Endothelial cell of umbilical vein (primary cell): Measurements from ENCODE around the gene RAB21. TPM values are rescaled to one million over a fixed set of nuclear protein-coding genes. Genes with fewer than 3 reads are reported as not detected.

Experiments
- BruUV-seq: library from RNA; stranded (reverse); fragments of 400-500 nt; replicated peaks from 2 replicates; lab custom pipeline; 2021; lab: Mats Ljungman, UMichigan
- CTCF ChIA-PET: fragments of 300-600, 350-600 bp; sonication (Branson Sonifier 250); formaldehyde crosslinking; loops from one replicate; lab custom pipeline; 2021; ENCODE audit warnings: antibody characterized with exemption, inconsistent platforms; lab: Charles Lee
- POLR2A ChIA-PET: fragments of 300-600, 350-600 bp; sonication (Branson Sonifier 250); formaldehyde crosslinking; loops from one replicate; lab custom pipeline; 2021; ENCODE audit warnings: antibody characterized with exemption, inconsistent platforms; lab: Charles Lee
- DNase-seq: peaks from one replicate; pipeline ENCODE4 v3.0.0-alpha.2; 2011; ENCODE audit warnings: low read depth, low spot score
- FAIRE-seq: peaks from 2 replicates; lab custom pipeline; 2011; peaks lifted over from hg19 to GRCh38; lab: Jason Lieb, UNC
- H2AFZ ChIP-seq: 2 replicates; pipeline ENCODE4 v1.6.0; 2012; ENCODE audit warnings: low read depth, low read length, control low read depth, inconsistent platforms
- H3K27ac ChIP-seq: 2 replicates; pipeline ENCODE4 v1.5.1; 2011; ENCODE audit warnings: low read depth, mild to moderate bottlenecking, control low read depth, low read length, moderate library complexity; ENCODE audit not compliant: insufficient read depth
- H3K27me3 ChIP-seq, 2 experiments: 2 replicates each; pipeline versions ENCODE4 v1.6.0 to v1.6.1; 2011; ENCODE audit warnings: low read length in 2 of 2, mixed read lengths in 1 of 2; ENCODE audit not compliant: control insufficient read depth in 2 of 2, insufficient read depth in 2 of 2
- H3K36me3 ChIP-seq, 2 experiments: 2 replicates in 1 of 2; 3 replicates in 1 of 2; pipeline ENCODE4 v1.5.1; 2011; ENCODE audit warnings: low read length in 2 of 2, mild to moderate bottlenecking in 1 of 2, moderate library complexity in 1 of 2; ENCODE audit not compliant: control insufficient read depth in 2 of 2, insufficient read depth in 2 of 2; ENCODE audit errors: extremely low read depth in 1 of 2
- H3K4me1 ChIP-seq: 3 replicates; pipeline ENCODE4 v1.5.1; 2011; ENCODE audit warnings: mild to moderate bottlenecking, low read length; ENCODE audit not compliant: control insufficient read depth, insufficient read depth; ENCODE audit errors: extremely low read depth
- H3K4me2 ChIP-seq: 2 replicates; pipeline ENCODE4 v1.6.1; 2011; ENCODE audit warnings: low read length, control low read depth, mixed read lengths; ENCODE audit not compliant: insufficient read depth
- H3K4me3 ChIP-seq, 3 experiments: fragments of 200-600 bp in 1 of 3; sonication (generic), shearing (Covaris generic) in 1 of 3; replicated peaks in 1 of 3; 2 replicates each; pipeline ENCODE4 v1.5.1; 2011 to 2016; ENCODE audit warnings: control low read depth in 3 of 3, low read length in 3 of 3, mild to moderate bottlenecking in 2 of 3, inconsistent platforms in 1 of 3, low read depth in 1 of 3, moderate library complexity in 1 of 3; ENCODE audit not compliant: insufficient read depth in 1 of 3
- H3K79me2 ChIP-seq: 2 replicates; pipeline ENCODE4 v1.6.0; 2012; ENCODE audit warnings: low read length, inconsistent platforms; ENCODE audit not compliant: control insufficient read depth, insufficient read depth
- H3K9ac ChIP-seq: replicated peaks from 2 replicates; pipeline ENCODE3; 2011; ENCODE audit warnings: low read length, control low read depth; ENCODE audit not compliant: insufficient read depth; ENCODE audit errors: extremely low read depth
- H3K9me1 ChIP-seq: replicated peaks from 3 replicates; pipeline ENCODE4 v1.6.0; 2011; ENCODE audit warnings: mild to moderate bottlenecking, low read length; ENCODE audit not compliant: control insufficient read depth, insufficient read depth; ENCODE audit errors: extremely low read depth
- H3K9me3 ChIP-seq: replicated peaks from 2 replicates; pipeline ENCODE4 v1.5.1; 2012; ENCODE audit warnings: low read length, inconsistent platforms; ENCODE audit not compliant: control insufficient read depth, insufficient read depth
- H4K20me1 ChIP-seq: replicated peaks from 2 replicates; pipeline ENCODE3; 2011; ENCODE audit warnings: mild to moderate bottlenecking, low read length; ENCODE audit not compliant: control insufficient read depth, insufficient read depth; ENCODE audit errors: extremely low read depth
- CTCF ChIP-seq, 2 donors: IDR thresholded peaks; 1 replicate in 1 of 2; 2 replicates in 1 of 2; pipeline ENCODE4 v1.5.1; 2011; ENCODE audit warnings: low read length in 2 of 2, mild to moderate bottlenecking in 2 of 2, moderate library complexity in 2 of 2, control low read depth in 1 of 2, inconsistent platforms in 1 of 2, low read depth in 1 of 2; ENCODE audit not compliant: insufficient read depth in 1 of 2; ENCODE audit errors: extremely low read depth in 1 of 2
- EZH2 ChIP-seq: IDR thresholded peaks from 2 replicates; pipeline ENCODE4 v1.6.1; 2012; ENCODE audit warnings: borderline replicate concordance, low read depth, mild to moderate bottlenecking, moderate library complexity, low read length, inconsistent platforms; ENCODE audit not compliant: severe bottlenecking
- FOS ChIP-seq: IDR thresholded peaks from 2 replicates; pipeline ENCODE4 v1.6.1; 2011; ENCODE audit warnings: mild to moderate bottlenecking, low read length, moderate library complexity, borderline replicate concordance; ENCODE audit not compliant: insufficient read depth
- GATA2 ChIP-seq: IDR thresholded peaks from 2 replicates; pipeline ENCODE4 v1.7.0; 2011; ENCODE audit warnings: low read depth, mild to moderate bottlenecking, moderate library complexity, mixed read lengths, low read length; ENCODE audit not compliant: insufficient read length, insufficient read depth
- MAX ChIP-seq: IDR thresholded peaks from 2 replicates; pipeline ENCODE4 v1.6.1; 2011; ENCODE audit not compliant: insufficient read depth, insufficient read length
- POLR2A ChIP-seq: IDR thresholded peaks from 2 replicates; pipeline ENCODE4 v1.6.1; 2012; ENCODE audit warnings: low read depth, mild to moderate bottlenecking, control low read depth, low read length
- dilution Hi-C: fragments of 300-500 bp; cut with MboI; formaldehyde crosslinking; loops from one replicate; pipeline ENCODE4 v1.15.0; 2019; ENCODE audit warnings: low sequenced_read_pairs; ENCODE audit not compliant: extremely low pct_ligation_motif_present
- intact Hi-C: fragments of 100-400 bp; cut with micrococcal nuclease; formaldehyde crosslinking; loops from one replicate; pipeline ENCODE4 v1.10.0; 2022
- polyA plus RNA-seq, 4 experiments: library from polyadenylated mRNA; depleted of rRNA in 3 of 4; stranded (reverse) in 3 of 4; unstranded in 1 of 4; fragments of >200 nt; gene quantifications; 2 replicates each; pipeline versions ENCODE4 v1.2.1 to v1.2.3, GENCODE V29; 2011 to 2012; ENCODE audit warnings: missing spikeins in 1 of 4
- total RNA-seq: library from RNA; stranded (reverse); gene quantifications from 2 replicates; pipeline ENCODE4 v1.2.3, GENCODE V29; 2021

Gene RAB21
- total and polyA plus RNA-seq, 2 donors (not counting 3 experiments of a cell fraction or from before 2014, with no cell fraction given), result 1.8 to 49.6 TPM

- CTCF ChIA-PET, result interaction anchor here (0.9 to 6.8 kb wide), 24 partner anchors 12 to 1015 kb away, joined by 3 to 189 read pairs (median 10); partner anchors contain the start of genes THAP2, TMEM19 and ZFC3H1
- FAIRE-seq, result no peak
- dilution Hi-C loops, result no loop called here
Observed at GRCh38 chr12:71748081-71748850, 6.4 kb upstream of the RAB21 start.

More at GRCh38 chr12:71748081-71748850, 6.4 kb upstream of the RAB21 start:
- TF ChIP-seq GATA2, result no peak
- no peak for TF ChIP-seq CTCF (IDR thresholded peaks at IDR 0.05; ENCODE audit: extremely low read depth in 1 of 2, insufficient read depth in 1 of 2, low read depth in 1 of 2, low read length in 2 of 2)
- no peak for TF ChIP-seq MAX
- TF ChIP-seq POLR2A, result no peak
- no peak for TF ChIP-seq FOS
- TF ChIP-seq EZH2, result no peak
- POLR2A ChIA-PET, result no interaction called here
- Histone ChIP-seq H3K27me3 (peaks cover 15 to 46% of the 10 kb centered on the region in 2 experiments), H3K4me1 (no peaks in the 10 kb centered on the region), H3K4me3 (no peak overlapping the region), H3K4me2 (no peak overlapping the region), H3K79me2 (no peaks in the 10 kb centered on the region), H3K9me3 (no peaks in the 10 kb centered on the region), H3K9me1 (no peaks in the 10 kb centered on the region), H4K20me1 (no peaks in the 10 kb centered on the region), H3K9ac (no peak overlapping the region), H2AFZ (no peak overlapping the region), H3K27ac (no peak overlapping the region), H3K36me3 (no peaks in the 10 kb centered on the region)
- DNase-seq, result no peak
- intact Hi-C loops, result no loop called here
- BruUV-seq, result no TSS peak
